Kidney (tissue), 14 donors: Measurements from ENCODE around the gene GPT2. TPM values are rescaled to one million over a fixed set of nuclear protein-coding genes. Genes with fewer than 3 reads are reported as not detected.
A peak's percentile ranks its signal among the peaks of the same experiment; 100 is the strongest.

Experiments
- DNase-seq, 5 donors: peaks; one replicate each; pipeline ENCODE4 v3.0.0-alpha.2; 2013 to 2020
- FAIRE-seq: peaks from 2 replicates; lab custom pipeline; 2012; peaks lifted over from hg19 to GRCh38; lab: Jason Lieb, UNC
- H3K27ac ChIP-seq, 2 donors: one replicate each; pipeline ENCODE4 v1.7.0; 2013; ENCODE audit warnings: low read depth in 2 of 2, low read length in 2 of 2, inconsistent platforms in 1 of 2
- H3K27me3 ChIP-seq: one replicate; pipeline ENCODE4 v1.7.1; 2013; ENCODE audit warnings: low read length, inconsistent platforms; ENCODE audit not compliant: control insufficient read depth, insufficient read depth
- H3K36me3 ChIP-seq, 3 donors: one replicate each; pipeline versions ENCODE4 v1.7.0 to v1.7.1; 2013; ENCODE audit warnings: low read length in 3 of 3, control low read depth in 1 of 3, inconsistent platforms in 1 of 3; ENCODE audit not compliant: insufficient read depth in 3 of 3, control insufficient read depth in 2 of 3
- H3K4me1 ChIP-seq, 3 donors: one replicate each; pipeline versions ENCODE4 v1.7.0 to v1.7.1; 2013; ENCODE audit warnings: low read length in 3 of 3, inconsistent platforms in 1 of 3, low read depth in 1 of 3; ENCODE audit not compliant: control insufficient read depth in 2 of 3, insufficient read depth in 2 of 3
- H3K4me3 ChIP-seq, 3 donors: one replicate each; pipeline versions ENCODE4 v1.7.0 to v1.8.1; 2013; ENCODE audit warnings: low read length in 3 of 3, control low read depth in 1 of 3, inconsistent platforms in 1 of 3
- H3K9ac ChIP-seq, 3 donors: one replicate each; pipeline versions ENCODE4 v1.7.0 to v1.7.1; 2013; ENCODE audit warnings: low read length in 3 of 3, control low read depth in 1 of 3, inconsistent platforms in 1 of 3
- H3K9me3 ChIP-seq, 3 donors: one replicate each; pipeline versions ENCODE4 v1.7.0 to v1.7.1; 2013; ENCODE audit warnings: low read length in 3 of 3, control low read depth in 1 of 3, inconsistent platforms in 1 of 3; ENCODE audit not compliant: control insufficient read depth in 2 of 3, insufficient read depth in 1 of 3
- CTCF ChIP-seq: IDR thresholded peaks from 3 replicates; pipeline ENCODE4 v1.5.1; 2012; ENCODE audit warnings: mild to moderate bottlenecking, moderate library complexity, borderline replicate concordance; ENCODE audit not compliant: insufficient read depth; ENCODE audit errors: extremely low read depth
- intact Hi-C: fragments of 100-400 bp; cut with DNase I; formaldehyde crosslinking; loops from one replicate; pipeline ENCODE4 v1.11.1; 2022
- polyA plus RNA-seq: library from polyadenylated mRNA; stranded (reverse); fragments of 350-450 nt; fragmentation: Illumina TruSeq; extraction: RNeasy Lipid Tissue Mini Kit (QIAGEN cat#74804); gene quantifications from one replicate; pipeline ENCODE4 v1.2.3, GENCODE V29; 2014; ENCODE audit warnings: low read depth, low replicate concordance; ENCODE audit not compliant: insufficient read depth
- total RNA-seq: library from RNA; stranded (reverse); fragmentation: NEBNext Ultra II Directional; extraction: Animal tissue kit (Norgen Biotek cat#: 25700); gene quantifications from one replicate; pipeline ENCODE4 v1.2.1, GENCODE V29; 2021
- donor health status: control.
- donor health status: control.
- donor health status: control.
- donor health status: control.
- donor health status: control.
- donor health status: DM: yes; HTN: yes; CAD: no.
- donor health status: Normal renal cell carcinoma (clear cell type).

Gene GPT2
- total and polyA plus RNA-seq, 2 donors from 2014 or later: 6.5 to 37.1 TPM

GRCh38 chr16:46844771-46845170, 39.4 kb upstream of the GPT2 start:
- Histone ChIP-seq H3K36me3 (no peaks in the 10 kb centered on the region), H3K4me1 (peaks cover 0 to 2% (median 0%) of the 10 kb centered on the region in 3 donors), H3K27ac (no peak overlapping the region), H3K9me3 (no peaks in the 10 kb centered on the region), H3K27me3 (no peaks in the 10 kb centered on the region), H3K9ac (no peak overlapping the region), H3K4me3 (no peak overlapping the region)
- intact Hi-C loops: no loop called here
- TF ChIP-seq CTCF: no peak
- no peak for FAIRE-seq
- DNase-seq: no peak

GRCh38 chr16:46845952-46846351, 38.2 kb upstream of the GPT2 start:
- intact Hi-C loops: no loop called here
- FAIRE-seq (no peak), DNase-seq (no peak)
- Histone ChIP-seq H3K9ac (no peak overlapping the region), H3K4me1 (peaks cover 0 to 2% (median 0%) of the 10 kb centered on the region in 3 donors), H3K9me3 (no peaks in the 10 kb centered on the region), H3K27me3 (no peaks in the 10 kb centered on the region), H3K4me3 (no peak overlapping the region), H3K27ac (no peak overlapping the region), H3K36me3 (no peaks in the 10 kb centered on the region)
- no peak for TF ChIP-seq CTCF

GRCh38 chr16:46848768-46849764, 35.1 kb upstream of the GPT2 start:
- FAIRE-seq (no peak), DNase-seq (peak in 1 of 5 donors; percentile 30)
- Histone ChIP-seq H3K27ac (no peak overlapping the region), H3K9ac (no peak overlapping the region), H3K27me3 (no peaks in the 10 kb centered on the region), H3K4me1 (peaks cover 0 to 2% (median 0%) of the 10 kb centered on the region in 3 donors), H3K36me3 (no peaks in the 10 kb centered on the region), H3K9me3 (no peaks in the 10 kb centered on the region), H3K4me3 (no peak overlapping the region)
- no peak for TF ChIP-seq CTCF
- intact Hi-C loops: no loop called here
